Activated naive CD4-positive, alpha-beta T cell (primary cell): ENCODE measurements around the gene TRAK1.
A peak's percentile ranks its signal among the peaks of the same experiment; 100 is the strongest.

Experiments
- DNase-seq, 4 experiments: peaks; one replicate each; lab custom pipeline; 2025; lab: John Stamatoyannopoulos, UW

TRAK1 gene

DNA sequence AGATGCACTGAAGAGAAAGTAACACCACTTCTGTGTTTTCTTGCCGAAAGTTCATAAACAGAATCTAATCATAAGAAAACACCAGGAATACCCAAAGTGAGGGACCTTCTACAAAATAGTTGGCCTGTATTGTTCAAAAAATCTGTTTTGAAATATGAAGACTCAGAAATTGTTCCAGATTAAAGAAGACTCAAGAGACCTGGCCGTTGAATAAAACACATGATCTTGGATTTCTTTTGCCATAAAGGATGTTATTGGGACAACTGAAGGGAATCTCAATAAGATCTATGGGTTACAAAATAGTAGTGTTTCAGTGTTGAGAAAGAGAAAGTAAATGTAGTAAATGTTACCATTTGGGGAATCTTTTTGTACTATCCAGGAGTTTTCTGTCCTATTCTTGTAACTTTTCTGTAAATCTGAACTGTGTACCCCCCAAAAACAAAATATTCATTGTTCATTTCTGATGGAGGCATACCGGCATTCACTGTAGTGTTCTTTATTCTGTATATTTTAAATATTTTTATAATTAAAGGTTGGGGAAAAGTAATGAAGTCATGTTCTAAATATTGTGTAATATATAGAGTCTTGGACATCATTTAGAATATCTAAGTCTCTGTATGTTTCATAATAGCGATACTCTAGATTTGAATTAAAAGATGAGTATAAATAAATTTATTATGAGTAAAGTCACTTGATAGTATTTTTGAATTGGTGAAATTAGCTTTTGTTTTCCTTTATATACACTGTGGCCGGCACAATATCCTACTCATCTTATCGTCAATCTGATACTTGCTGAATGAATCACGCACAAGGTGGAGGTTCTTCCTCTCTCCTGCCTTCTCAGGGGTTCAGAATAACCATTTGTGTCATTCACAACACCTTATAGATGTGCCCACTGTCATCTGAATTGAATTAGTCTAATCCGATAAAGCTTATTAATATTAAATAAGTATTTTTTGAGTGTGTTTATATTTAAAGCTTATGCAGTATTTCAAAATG is 66.7 kb downstream of the TRAK1 start:
- DNase-seq: no peak

DNA sequence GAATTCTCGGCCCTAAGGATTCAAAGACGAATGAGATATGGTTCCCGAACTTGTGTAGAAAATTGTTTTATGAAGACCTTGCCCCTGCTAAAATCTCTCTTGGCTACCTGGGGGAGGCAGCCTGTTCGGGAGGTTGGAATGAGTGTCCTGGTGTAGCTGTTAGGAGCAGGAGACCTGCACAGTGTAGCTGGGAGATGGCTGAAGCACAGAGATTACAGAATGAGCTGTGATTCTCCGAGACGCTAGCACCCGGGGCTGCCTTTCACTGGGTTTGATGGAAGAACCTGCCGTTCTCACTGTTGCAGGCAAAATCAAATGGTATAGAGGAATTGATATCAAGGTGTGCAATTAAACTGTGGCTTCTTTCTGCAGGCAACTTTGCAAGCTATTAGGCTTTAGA is 68.0 kb downstream of the TRAK1 start:
- no peak for DNase-seq

DNA sequence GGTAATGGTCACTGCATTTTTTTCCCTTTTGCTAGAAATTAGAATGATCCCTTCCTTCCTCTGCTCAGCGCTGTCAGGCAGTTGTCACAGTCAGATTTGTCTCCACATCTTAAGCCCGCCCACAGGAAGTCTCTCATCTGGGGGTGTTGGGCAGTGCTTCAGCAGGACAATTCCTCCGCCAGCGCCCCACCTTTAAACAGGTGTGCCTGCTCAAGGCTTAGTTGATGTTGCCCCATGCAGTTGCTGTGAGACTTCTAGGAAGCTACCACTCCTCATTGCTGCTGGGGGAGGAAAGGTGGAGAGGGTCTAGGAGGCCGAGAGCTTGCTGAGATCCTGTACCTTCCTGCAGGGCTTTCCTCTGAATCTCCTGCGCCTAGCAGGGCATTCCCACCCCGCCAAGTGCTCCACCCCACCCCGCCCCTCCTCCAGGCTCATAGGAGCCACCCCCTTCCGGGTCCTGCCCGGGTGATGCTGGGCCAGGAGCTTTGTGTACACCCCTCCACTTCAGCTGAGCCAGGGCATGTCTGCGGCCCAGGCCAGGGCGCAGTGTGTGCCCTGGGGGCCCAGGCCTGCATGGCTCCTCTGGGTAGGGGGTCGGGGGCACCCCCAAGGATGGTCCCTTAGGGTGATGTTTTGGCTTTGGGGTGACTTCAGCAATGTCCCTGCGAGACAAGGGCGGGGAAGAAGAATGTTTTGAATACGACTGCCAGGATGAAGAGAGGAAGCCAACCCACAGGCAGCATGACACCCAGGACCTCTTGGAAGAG is 68.7 kb downstream of the TRAK1 start:
- DNase-seq: peak in 2 of 4 experiments; percentile 8 to 23

DNA sequence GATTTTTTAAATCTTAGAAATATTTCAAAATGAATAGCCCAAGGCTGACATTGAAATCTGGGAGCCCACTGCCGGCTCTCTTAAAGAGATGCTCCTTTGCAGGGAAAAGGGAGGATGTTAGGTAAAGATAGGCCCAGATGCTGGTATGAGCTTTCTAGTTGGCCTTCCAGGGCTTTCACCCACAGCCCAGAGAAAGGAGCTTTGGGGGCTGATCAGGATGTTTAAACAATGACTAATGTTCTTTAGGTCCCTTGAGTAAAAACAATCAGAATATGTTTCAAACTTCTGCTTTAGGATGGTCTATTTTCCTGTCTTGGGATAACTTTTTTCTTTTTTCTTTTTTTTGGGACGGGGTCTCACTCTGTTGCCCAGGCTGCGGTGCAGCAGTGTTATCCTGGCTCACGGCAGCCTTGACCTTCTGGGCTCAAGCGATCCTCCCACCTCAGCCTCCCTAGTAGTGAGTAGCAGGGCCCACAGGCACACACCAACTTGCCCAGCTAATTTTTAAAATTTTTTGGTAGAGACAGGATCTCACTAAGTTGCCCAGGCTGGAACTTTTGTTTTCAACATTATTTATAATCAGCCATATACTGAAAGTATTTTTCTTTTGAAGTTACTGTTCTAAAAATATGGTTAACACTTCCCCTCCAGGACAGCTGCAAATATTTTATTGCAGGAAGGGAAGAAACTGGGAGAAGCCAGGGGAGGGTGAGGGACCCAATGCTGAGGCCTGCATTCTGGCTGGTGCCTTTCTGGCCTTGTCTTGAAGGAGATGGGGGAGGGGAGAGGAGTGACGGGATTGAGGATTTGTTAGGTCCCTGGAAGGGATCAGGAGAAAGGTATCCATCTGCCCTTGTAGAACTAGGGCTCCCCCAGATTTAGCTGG is 70.1 kb downstream of the TRAK1 start:
- DNase-seq: no peak

DNA sequence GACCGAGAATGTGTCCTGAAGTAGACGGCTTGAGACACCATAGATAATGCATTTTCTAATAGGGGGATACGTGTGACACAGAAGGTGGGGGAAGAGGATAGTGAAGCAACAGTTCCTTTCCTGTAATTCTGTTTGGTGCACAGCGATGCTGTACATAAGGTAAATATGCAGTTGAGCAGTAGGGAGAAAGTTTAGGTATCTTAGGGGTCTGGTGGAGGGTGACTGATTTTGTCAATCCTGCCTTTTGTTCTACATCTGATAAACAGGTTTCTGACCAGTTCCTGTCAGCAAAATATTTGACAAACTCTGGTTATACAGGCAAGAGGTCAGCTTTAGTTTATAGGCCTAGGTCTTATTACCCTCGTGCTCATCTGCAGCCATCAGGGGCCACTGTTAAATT is 71.3 kb downstream of the TRAK1 start:
- no peak for DNase-seq

DNA sequence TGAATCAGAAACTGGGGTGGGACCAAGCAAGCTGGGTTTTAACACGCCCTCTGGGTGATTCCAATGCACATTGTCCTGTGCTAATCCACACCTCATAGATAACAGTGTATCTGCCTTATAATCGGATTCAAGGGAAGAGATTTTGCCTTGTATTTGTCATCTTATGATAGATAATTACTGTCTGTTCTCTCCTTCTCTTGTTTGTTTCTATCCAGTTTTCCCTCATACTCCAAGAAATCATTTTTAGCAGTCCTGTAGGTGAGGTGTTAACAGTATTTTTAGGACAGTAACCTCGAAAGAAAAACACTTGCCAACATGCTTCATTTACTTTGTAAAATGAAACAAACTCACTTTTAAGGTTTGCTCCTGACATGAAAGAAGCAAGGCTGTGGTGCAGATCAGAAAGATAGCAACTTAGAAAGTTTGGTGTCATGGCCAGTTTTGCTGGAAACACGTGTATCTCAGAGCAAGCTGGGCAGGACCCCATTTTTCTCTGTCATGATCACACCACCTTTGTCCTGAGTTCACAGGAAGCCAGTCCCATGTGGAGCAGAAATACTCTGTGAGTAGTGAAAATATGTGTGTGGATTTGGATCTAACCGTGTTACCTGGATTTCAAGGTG is 72.6 kb downstream of the TRAK1 start:
- DNase-seq: no peak

DNA sequence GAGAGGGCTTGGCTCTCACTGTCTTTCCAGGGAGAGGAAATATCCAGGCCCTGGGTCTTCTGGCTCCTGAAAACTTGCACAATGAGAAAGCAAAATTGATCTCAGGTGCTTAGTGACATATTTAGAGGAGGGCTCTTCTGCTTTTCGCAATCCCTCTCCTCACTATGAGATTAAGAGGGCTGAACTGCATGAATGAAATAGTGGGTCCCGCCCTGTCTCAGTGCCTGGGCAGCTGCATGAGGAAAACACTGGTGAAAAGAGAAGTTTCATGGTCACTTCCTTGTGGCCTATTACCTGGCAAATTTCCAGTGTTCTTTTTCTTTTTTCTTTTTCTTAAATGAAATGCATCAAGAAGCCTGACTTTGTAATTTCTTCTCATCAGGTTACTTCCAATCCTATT is 73.5 kb downstream of the TRAK1 start:
- DNase-seq: no peak

DNA sequence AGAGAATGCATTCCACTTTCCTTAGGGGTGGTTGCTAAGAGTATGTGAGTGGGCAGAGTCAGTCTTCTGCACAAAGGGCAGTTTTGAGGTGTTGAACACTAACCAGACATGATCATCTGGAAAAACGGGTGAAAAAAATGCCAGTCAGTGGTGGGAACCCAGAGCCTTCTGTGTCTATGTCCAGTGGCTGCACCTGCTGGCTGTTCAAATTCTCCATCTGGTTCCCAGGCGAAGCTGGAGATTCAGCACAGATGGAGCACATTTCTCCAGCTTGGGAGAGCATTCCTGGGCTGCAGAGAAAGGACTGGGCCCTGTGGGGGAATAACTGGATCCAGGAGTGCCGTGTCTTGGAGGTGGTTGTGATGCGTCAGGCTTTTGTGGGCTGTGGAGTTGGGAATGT is 74.1 kb downstream of the TRAK1 start:
- DNase-seq: no peak

DNA sequence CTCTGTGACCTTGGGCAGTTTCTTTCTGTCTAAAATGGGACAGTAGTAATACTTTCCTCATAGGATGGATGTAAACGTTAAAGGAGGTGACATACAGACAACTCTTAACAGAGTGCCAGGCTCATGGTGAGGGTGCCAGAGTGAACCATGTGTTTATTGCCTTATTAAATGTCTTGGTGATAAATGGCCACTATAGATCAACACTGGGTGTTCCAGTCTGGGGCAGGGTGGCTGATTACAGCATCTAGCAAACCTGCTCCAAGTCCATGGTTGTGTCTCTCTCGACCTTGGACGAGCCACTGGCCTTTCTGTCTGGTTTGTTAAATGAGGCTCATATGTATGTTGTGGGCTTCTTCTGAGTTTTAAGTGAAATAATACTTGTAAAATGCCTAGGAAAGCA is 75.1 kb downstream of the TRAK1 start:
- DNase-seq: no peak

DNA sequence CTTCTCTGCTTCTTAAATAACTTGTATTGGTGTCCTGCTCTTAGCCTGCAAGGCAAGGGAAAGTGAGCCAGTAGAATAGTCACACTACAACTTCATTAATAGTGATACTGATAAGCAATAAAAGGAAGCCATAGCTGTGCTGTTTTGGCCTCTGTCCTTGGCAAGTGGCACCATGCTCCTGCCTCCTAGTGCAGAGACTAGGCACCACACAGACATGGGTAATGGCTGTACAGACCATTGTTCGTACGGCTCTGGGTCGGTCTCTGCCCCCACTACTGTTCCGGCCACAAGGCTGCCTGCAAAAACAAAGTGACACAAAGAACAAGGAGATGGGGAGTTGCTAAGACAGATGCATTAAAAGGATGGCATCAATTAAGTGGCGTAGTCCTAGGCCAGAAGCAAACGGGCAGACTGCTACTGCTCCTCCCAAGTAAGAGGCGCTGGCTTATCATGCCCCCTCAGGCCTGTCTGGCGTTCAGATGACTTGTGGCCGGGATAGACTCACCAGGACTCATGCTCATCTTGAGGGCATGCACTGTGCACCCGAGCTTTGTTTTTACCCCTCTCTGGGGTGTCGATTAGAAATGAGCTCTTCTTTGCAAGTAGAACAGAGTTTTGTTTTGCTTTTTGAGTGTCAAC is 75.6 kb downstream of the TRAK1 start:
- no peak for DNase-seq

DNA sequence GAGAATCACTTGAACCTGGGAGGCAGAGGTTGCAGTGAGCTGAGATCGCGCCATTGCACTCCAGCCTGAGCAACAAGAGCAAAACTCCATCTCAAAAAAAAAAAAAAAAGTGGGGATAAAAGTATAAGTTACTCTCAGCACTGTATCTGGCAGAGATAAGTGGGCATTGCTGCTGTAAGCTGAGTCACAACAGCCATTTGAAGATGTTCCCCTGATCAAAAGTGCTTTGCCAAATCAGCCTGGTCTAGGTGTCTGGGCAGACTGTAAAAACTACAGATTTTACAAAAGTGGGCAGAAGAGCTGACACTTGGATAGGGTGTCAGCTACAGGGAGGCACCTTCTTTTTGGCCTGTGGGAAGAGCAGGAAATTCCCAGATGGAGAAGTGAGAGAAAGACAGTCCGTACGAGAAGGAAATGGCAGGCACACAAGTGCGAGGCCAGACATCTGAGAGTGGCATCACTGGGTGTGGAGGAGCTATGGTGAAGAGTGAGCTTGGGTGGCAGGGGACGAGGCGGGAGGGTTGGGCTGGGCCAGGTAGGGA is 78.5 kb downstream of the TRAK1 start:
- DNase-seq: no peak

DNA sequence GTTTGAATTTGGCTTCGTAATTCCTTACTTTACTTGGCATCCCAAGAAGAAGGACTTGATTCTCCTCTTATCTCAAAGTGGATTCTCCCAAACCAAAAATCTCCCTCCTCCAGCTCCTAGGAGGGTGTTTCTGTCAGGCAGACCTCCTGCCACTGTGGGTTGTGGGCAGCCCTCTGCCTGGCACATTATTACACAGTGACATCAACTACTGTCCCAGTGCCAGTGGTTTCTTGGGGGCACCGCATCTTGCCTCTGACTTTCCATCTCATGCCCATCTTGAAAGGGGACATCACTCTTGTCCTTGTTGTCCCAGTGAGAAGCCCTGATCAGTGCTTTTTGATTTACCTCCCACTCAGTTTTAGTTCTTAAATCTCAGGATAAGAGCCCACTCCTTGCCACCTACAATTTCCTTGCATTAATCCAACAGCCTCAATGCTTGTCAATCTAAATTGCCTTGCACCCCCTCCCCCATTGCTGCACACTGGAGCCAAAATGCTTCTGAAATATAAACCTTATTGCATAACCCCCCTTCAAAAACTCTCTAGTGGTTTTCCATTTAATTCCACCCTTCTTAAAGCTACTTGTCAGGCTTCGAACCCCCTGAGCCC is 81.0 kb downstream of the TRAK1 start:
- no peak for DNase-seq

DNA sequence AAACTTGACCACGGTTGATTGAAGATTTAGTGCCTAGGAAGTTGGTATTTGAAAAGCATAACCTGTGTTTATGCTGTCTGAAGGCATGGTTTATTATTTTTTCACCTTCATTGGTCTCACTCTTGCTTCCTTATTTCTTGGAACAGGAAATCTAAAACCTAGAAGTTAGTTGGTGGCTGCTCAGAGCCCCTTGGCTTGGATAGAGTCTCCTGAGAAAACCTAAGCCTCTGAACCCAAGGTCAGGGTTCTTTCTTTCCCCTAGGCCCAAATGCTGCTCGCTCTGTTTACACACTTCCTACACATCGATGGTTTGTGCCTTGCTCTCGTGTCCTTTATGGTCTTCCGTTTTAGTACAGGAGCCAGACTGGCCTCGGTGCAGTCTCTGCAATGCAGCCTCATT is 82.2 kb downstream of the TRAK1 start:
- no peak for DNase-seq

DNA sequence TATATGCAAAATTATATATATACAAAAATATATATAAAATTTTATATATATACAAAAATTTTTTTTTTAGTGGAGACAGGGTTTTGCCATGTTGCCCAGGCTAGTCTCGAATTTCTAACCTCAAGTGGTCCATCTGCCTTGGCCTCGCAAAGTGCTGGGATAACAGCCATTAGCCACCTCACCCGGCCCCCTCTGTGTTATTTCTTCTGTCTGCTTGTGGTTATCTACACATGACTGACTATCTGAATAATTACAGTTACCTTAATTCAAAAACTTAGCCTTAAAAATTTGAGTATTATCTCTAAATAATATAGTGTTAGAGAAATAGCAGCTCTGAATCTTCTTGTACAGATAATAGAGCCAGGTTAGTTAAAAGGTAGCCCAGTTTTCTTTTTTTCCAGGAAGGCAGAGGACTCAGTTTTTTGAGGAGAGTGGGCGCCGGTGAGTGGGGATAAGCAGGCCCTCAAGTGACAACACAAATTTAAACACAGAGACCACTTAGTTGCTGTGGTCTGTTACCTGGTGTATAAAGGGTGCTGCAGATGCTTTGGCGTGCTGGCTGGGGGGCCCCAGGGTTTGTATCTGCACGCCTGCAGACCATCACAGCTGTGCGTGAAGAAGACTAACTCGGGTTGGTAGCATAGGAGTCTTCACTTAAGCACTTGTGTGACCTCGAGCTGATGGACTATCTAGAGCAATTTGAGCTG is 83.7 kb downstream of the TRAK1 start:
- DNase-seq: no peak

DNA sequence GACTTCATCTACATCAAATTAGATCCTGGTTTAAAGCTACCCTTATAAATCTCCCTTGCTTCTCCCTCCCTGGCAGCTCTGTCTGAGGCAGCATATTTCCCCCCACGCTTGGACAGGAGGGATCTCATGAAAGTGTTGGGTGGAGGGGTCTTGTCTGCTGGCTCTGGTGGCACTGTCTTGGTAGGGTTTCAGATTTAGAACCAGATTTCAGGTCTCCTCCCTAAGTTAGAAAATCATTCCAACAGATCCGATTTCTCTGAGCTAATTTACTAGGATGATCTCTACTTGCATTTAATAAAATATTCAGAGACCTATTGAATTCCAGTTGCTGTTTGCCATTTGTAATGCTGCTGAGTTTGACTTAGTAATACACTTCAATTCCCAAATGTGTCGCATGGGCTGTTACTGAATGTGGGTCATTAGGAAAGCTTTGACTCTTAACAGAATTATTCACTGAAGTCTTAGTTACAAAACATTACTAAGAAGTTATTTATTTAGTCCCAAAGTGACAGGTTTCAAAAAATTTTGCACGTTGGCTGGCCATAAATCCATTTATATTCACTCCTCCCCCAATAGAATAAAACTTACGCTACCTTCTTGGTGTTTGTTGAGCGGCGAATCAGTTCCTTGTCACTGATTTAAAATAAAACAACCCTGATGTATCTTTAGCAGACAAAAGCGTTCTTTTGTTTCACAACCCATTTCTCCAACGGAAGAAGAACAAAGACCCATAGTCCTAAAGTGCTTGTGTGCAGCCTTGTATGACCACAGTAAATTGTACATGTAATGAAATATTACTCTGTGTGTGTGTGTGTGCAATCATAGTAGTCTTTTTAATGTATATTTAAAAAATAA is 84.5 kb downstream of the TRAK1 start:
- no peak for DNase-seq

DNA sequence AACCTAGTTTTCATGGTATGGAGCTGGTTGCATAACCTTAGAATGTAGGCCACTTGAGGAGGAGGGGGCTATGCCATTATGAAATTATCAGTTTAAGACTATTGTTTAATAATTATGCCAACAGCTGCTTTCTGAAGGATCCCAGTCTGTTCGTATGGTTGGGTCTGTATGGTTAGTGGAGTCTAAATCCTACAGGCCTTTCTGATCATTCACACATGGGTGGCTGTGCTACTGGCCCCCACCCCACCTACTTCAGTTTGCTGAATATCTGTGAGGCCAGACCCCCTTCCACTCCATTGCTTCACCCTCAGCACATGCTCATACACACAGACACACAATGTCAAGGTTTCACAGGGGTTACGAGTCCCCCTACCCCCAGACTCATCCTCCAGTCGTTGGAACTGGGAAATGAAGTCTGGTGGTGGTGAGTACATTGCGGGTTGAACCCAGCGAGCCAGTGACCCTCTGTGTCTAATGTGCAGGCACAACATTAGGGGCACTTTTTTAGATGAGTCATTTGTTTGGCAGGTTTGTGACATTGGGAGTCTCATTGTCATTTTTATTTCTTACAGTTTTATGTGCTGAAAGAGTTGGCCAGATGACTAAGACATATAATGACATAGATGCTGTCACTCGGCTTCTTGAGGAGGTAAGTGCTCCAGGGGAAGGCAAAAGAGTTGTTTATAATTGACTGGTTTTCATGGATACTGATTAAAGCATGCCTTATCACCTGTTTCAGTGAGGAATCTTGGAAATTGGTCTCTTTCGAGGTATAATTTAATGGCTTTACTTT is 85.3 kb downstream of the TRAK1 start:
- no peak for DNase-seq

DNA sequence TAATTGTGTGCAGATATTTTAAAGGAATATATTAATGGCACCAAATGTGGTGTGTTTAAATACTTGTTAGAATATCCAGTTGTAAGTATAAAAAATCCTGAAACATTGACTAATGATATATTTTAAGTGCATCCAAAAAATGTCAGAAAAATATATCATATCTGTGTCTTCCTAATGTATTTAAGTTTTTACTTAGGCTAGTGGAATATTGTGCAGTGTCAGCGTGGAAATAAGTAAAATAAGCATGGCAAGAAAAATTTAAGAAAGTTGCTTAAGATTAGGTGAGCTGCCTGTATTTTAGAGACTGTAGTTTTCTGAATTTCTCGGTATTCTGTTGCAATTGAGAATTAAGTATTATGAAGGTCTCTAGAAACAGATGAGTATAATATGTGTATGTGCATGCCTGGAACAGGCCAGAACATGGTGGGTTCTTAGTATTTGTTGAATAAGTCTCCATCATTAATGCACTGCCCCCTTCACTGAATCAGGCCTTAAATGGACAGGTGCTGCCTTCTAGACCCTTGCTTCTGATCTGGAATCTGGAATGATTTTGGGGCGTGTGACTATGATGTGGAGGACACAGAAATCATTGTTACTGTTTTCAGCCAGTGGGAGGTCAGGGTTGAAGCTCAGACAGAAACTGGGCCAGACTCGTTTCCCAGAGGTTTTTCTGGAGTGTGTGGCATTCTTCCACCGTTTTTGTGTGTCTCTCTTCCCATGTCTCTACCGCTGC is 86.1 kb downstream of the TRAK1 start:
- DNase-seq: no peak
